Activated B cell treated with CpG ODN at 0.5 μM for 24 hours (primary cell): ENCODE measurements around the gene RAB15. TPM values are rescaled to one million over a fixed set of nuclear protein-coding genes. Genes with fewer than 3 reads are reported as not detected.

Experiments
- ATAC-seq: fragments of 200-7000 bp; cut with Tn5 transposase; one replicate; pipeline ENCODE4 v1.10.0; 2021; ENCODE audit warnings: low read depth, mild to moderate bottlenecking, moderate library complexity
- CTCF ChIA-PET: fragments of 350-600 bp; sonication (Branson Sonifier 250); formaldehyde crosslinking; loops from one replicate; lab custom pipeline; 2021; ENCODE audit warnings: antibody characterized with exemption; lab: Charles Lee
- POLR2A ChIA-PET: fragments of 350-600 bp; sonication (Branson Sonifier 250); formaldehyde crosslinking; loops from one replicate; lab custom pipeline; 2021; ENCODE audit warnings: antibody characterized with exemption; lab: Charles Lee
- DNase-seq: peaks from one replicate; pipeline ENCODE4 v3.0.0; 2022
- H3K27ac Mint-ChIP-seq: one replicate; pipeline ENCODE4 v1.8.0; 2020; ENCODE audit warnings: mixed read lengths
- H3K27me3 Mint-ChIP-seq: one replicate; pipeline ENCODE4 v1.8.0; 2021; ENCODE audit warnings: mixed read lengths
- H3K36me3 Mint-ChIP-seq: one replicate; pipeline ENCODE4 v1.8.0; 2021; ENCODE audit warnings: low read depth, mixed read lengths
- H3K4me1 Mint-ChIP-seq: one replicate; pipeline ENCODE4 v1.8.0; 2021; ENCODE audit warnings: mixed read lengths
- H3K4me3 Mint-ChIP-seq: one replicate; pipeline ENCODE4 v1.8.0; 2020; ENCODE audit warnings: mild to moderate bottlenecking, mixed read lengths
- H3K9me3 Mint-ChIP-seq: one replicate; pipeline ENCODE4 v1.8.0; 2020; ENCODE audit warnings: mixed read lengths
- CTCF ChIP-seq: fragments of 200-600 bp; IDR thresholded peaks from one replicate; pipeline ENCODE4 v1.8.0; 2022; ENCODE audit warnings: antibody characterized with exemption, mild to moderate bottlenecking
- intact Hi-C: fragments of 100-400 bp; cut with micrococcal nuclease; formaldehyde crosslinking; loops from one replicate; pipeline ENCODE4 v1.15.1; 2024
- total RNA-seq: library from RNA; stranded (reverse); gene quantifications from 2 replicates; pipeline ENCODE4 v1.2.3, GENCODE V29; 2022

RAB15 gene
- total RNA-seq, 1 donor from 2014 or later = 0.47 TPM

DNA sequence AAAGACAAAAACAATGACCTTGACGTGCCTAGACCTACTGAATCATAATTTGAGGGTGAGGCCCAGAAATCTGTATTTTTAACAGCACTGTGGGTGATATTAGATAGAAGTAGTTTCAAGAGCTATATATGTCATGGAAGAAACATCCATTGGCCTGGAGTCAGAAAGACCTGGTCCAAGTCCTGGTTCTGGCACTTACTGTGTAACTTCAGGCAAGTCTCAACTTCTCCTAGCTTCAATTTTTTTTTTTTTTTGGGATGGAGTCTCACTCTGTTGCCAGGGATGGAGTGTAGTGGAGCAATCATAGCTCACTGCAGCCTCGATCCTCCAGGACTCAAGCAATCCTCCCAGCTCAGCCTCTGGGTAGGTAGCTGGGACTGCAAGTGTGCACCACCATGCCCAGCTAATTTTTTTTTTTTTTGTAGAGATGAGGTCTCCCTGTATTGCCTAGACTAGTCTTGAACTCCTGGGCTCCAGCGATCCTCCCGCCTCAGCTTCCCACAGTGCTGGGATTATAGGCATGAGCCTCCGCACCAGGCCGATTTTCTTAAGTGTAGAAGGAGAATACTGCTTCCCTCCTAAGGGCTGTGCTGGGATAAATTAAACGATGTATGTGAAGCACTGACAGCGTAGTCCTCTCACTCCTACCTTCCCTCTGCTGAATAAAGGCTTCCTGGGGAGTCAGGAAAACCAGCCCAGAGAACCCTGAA lies 15.3 kb downstream of the RAB15 start:
- Mint-ChIP-seq H3K36me3 (peaks cover 2% of the 10 kb centered on the region), H3K27me3 (no peaks in the 10 kb centered on the region), H3K4me3 (no peak overlapping the region), H3K27ac (no peak overlapping the region), H3K9me3 (no peaks in the 10 kb centered on the region), H3K4me1 (peaks cover 11% of the 10 kb centered on the region)
- ChIA-PET CTCF (no interaction called here), POLR2A (no interaction called here)
- ATAC-seq (no peak), DNase-seq (no peak)
- intact Hi-C loops = no loop called here
- no peak for TF ChIP-seq CTCF

- Mint-ChIP-seq H3K27ac (no peak overlapping the region), H3K4me1 (peaks cover 11% of the 10 kb centered on the region), H3K27me3 (no peaks in the 10 kb centered on the region), H3K9me3 (no peaks in the 10 kb centered on the region), H3K36me3 (peaks cover 2% of the 10 kb centered on the region), H3K4me3 (no peak overlapping the region)
- no peak for TF ChIP-seq CTCF
- ATAC-seq (no peak), DNase-seq (no peak)
- POLR2A ChIA-PET = no interaction called here
- intact Hi-C loops = no loop called here
- CTCF ChIA-PET = no interaction called here
These were observed 16.8 kb downstream of the RAB15 start for GRCh38 chr14:64955297-64955696.

- no peak for DNase-seq
- no peak overlapping the region for H3K4me3 Mint-ChIP-seq
- ChIA-PET POLR2A (no interaction called here), CTCF (no interaction called here)
- H3K4me1 Mint-ChIP-seq = peaks cover 11% of the 10 kb centered on the region
- peaks cover 2% of the 10 kb centered on the region for H3K36me3 Mint-ChIP-seq
- H3K27ac Mint-ChIP-seq = no peak overlapping the region
- intact Hi-C loops = no loop called here
- no peaks in the 10 kb centered on the region for H3K27me3 Mint-ChIP-seq
- no peaks in the 10 kb centered on the region for H3K9me3 Mint-ChIP-seq
- ATAC-seq = no peak
- no peak for TF ChIP-seq CTCF
These were observed 17.5 kb downstream of the RAB15 start for GRCh38 chr14:64954491-64955240.

DNA sequence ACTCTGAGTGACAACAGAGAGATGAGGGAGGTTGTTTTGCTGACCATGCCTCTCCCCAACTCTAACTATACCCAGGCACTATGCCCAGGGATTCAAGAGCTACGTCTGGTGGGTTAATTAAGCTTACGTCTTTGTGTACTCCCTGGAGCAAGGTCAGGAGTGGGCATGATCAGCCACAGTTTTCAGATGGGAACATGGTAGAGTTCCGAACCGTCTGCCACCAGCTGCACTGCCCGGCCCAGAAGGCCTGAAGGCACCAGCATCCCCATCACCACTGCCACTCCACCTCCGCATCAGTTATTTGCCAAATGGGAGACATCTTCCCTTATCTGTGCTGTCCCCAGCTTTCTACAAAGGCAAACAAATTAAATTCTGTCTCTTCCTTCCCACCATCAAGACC lies 18.5 kb downstream of the RAB15 start:
- intact Hi-C loops = no loop called here
- ATAC-seq (no peak), DNase-seq (no peak)
- CTCF ChIA-PET = no interaction called here
- Mint-ChIP-seq H3K27me3 (no peaks in the 10 kb centered on the region), H3K36me3 (peaks cover 7% of the 10 kb centered on the region), H3K27ac (no peak overlapping the region), H3K9me3 (no peaks in the 10 kb centered on the region), H3K4me1 (peaks cover 11% of the 10 kb centered on the region), H3K4me3 (no peak overlapping the region)
- POLR2A ChIA-PET = interaction anchor here (0.6 kb wide), 1 partner anchor 1205 kb away, joined by 6 read pairs; no protein-coding TSS in a partner anchor
- no peak for TF ChIP-seq CTCF

DNA sequence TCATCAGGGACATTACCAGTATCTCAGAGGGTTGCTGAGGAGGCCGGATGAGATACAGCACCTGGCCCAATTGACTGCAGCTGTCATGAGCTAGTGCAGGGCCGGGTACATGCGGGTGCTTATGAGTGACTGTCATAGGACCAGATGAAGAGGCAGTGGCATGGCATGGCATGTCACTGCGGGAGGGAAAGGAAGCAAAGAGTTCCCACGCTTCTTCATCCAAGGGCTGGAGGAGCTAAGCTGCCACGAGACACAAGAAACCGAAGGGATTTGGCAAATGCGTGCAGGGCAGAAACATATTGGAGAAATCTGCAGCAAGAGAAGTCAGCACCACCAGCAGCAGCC lies 18.9 kb downstream of the RAB15 start:
- peaks cover 11% of the 10 kb centered on the region for H3K4me1 Mint-ChIP-seq
- intact Hi-C loops = no loop called here
- no peak overlapping the region for H3K27ac Mint-ChIP-seq
- POLR2A ChIA-PET = interaction anchor here (0.6 kb wide), 1 partner anchor 1204 kb away, joined by 6 read pairs; no protein-coding TSS in a partner anchor
- H3K36me3 Mint-ChIP-seq = peaks cover 8% of the 10 kb centered on the region
- no peaks in the 10 kb centered on the region for H3K27me3 Mint-ChIP-seq
- no peak for ATAC-seq
- CTCF ChIA-PET = no interaction called here
- no peak for DNase-seq
- no peak overlapping the region for H3K4me3 Mint-ChIP-seq
- H3K9me3 Mint-ChIP-seq = no peaks in the 10 kb centered on the region
- TF ChIP-seq CTCF = no peak
